Measurements from ENCODE around the gene MAP3K7CL.

Gene MAP3K7CL

GRCh38 chr21:29186246-29186645 is 55.8 kb downstream of the MAP3K7CL start:
- H3K4me3 ChIP-seq (ENCODE audit: low read depth, low read length): no peak overlapping the region
- in situ Hi-C loops (cut with HindIII; ENCODE audit: low sequenced_read_pairs): no loop called here
- no peak for DNase-seq (ENCODE audit: low read depth, low spot score)
- no peak for TF ChIP-seq CTCF (IDR thresholded peaks at IDR 0.05; ENCODE audit: low read depth, low read length)

- DNase-seq (ENCODE audit: low read depth, low spot score): peak; percentile 90
- no peak overlapping the region for H3K4me3 ChIP-seq (ENCODE audit: low read depth, low read length)
- TF ChIP-seq CTCF (IDR thresholded peaks at IDR 0.05; ENCODE audit: low read depth, low read length): no peak
- in situ Hi-C loops (cut with HindIII; ENCODE audit: low sequenced_read_pairs): no loop called here
Observed at GRCh38 chr21:29187944-29188343, 57.5 kb downstream of the MAP3K7CL start.

GRCh38 chr21:29189353-29189752 is 58.9 kb downstream of the MAP3K7CL start:
- no peak for TF ChIP-seq CTCF (IDR thresholded peaks at IDR 0.05; ENCODE audit: low read depth, low read length)
- no peak overlapping the region for H3K4me3 ChIP-seq (ENCODE audit: low read depth, low read length)
- DNase-seq (ENCODE audit: low read depth, low spot score): no peak

GRCh38 chr21:29190923-29191331 is 60.5 kb downstream of the MAP3K7CL start:
- TF ChIP-seq CTCF (IDR thresholded peaks at IDR 0.05; ENCODE audit: low read depth, low read length): no peak
- DNase-seq (ENCODE audit: low read depth, low spot score): peak; percentile 52
- in situ Hi-C loops (cut with HindIII; ENCODE audit: low sequenced_read_pairs): no loop called here
- no peak overlapping the region for H3K4me3 ChIP-seq (ENCODE audit: low read depth, low read length)

More at GRCh38 chr21:29189353-29189752, 58.9 kb downstream of the MAP3K7CL start:
- in situ Hi-C loops (cut with HindIII; ENCODE audit: low sequenced_read_pairs): no loop called here

GRCh38 chr21:29193072-29193471 is 62.6 kb downstream of the MAP3K7CL start:
- no peak for DNase-seq (ENCODE audit: low read depth, low spot score)
- no peak for TF ChIP-seq CTCF (IDR thresholded peaks at IDR 0.05; ENCODE audit: low read depth, low read length)
- in situ Hi-C loops (cut with HindIII; ENCODE audit: low sequenced_read_pairs): no loop called here
- H3K4me3 ChIP-seq (ENCODE audit: low read depth, low read length): no peak overlapping the region

- TF ChIP-seq CTCF (IDR thresholded peaks at IDR 0.05; ENCODE audit: low read depth, low read length): no peak
- no peak for DNase-seq (ENCODE audit: low read depth, low spot score)
- H3K4me3 ChIP-seq (ENCODE audit: low read depth, low read length): no peak overlapping the region
- in situ Hi-C loops (cut with HindIII; ENCODE audit: low sequenced_read_pairs): no loop called here
Observed at GRCh38 chr21:29193901-29194300, 63.5 kb downstream of the MAP3K7CL start.

- no peak for DNase-seq (ENCODE audit: low read depth, low spot score)
- TF ChIP-seq CTCF (IDR thresholded peaks at IDR 0.05; ENCODE audit: low read depth, low read length): no peak
- in situ Hi-C loops (cut with HindIII; ENCODE audit: low sequenced_read_pairs): no loop called here
- no peak overlapping the region for H3K4me3 ChIP-seq (ENCODE audit: low read depth, low read length)
Observed at GRCh38 chr21:29194342-29194741, 63.9 kb downstream of the MAP3K7CL start.
